Glomerular endothelial cell (primary cell): Measurements from ENCODE around the gene AS3MT. TPM values are rescaled to one million over a fixed set of nuclear protein-coding genes. Genes with fewer than 3 reads are reported as not detected.
"Not testable (repeated sequence)": the region's sequence is repeated elsewhere in the genome, so short reads cannot be mapped to it uniquely, and the experiment has no call there.

Source experiments
- DNase-seq: peaks from one replicate; pipeline ENCODE4 v3.0.0-alpha.2; 2011; ENCODE audit warnings: low read depth, low spot score; ENCODE audit errors: extremely low read depth
- total RNA-seq: library from RNA; depleted of rRNA; stranded (reverse); fragments of >200 nt; gene quantifications from 2 replicates; pipeline ENCODE4 v1.2.3, GENCODE V29; 2015

The AS3MT gene
- total RNA-seq, 1 donor from 2014 or later = 0.82 TPM

DNA sequence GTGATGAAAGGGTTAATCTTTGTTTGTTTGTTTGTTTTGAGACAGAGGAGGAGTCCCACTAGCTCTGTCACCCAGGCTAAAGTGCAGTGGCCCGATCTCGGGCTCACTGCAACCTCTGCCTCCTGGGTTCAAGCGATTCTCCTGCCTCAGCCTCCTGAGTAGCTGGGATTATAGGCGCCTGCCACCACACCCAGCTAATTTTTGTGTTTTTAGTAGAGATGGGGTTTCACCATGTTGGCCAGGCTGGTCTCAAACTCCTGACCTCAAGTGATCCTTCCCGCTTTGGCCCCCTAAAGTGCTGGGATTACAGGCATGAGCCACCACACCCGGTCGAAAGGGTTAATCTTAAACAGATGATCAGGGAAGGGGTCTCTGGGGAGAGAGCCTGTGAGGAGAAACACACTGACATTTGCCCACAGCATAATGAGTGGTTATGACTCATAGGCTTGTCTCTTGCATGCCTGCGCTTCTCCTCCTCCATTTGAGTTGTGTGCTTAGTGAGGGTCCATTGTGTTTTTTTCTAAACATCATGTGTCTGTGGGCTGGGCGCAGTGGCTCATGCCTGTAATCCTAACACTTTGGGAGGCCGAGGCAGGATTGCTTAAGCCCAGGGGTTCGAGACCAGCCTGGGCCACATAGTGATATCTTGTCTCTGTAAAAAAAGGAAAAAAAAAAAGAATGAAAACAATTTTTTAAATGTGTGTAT lies 13.4 kb upstream of the AS3MT start:
- not testable (repeated sequence) for DNase-seq

DNA sequence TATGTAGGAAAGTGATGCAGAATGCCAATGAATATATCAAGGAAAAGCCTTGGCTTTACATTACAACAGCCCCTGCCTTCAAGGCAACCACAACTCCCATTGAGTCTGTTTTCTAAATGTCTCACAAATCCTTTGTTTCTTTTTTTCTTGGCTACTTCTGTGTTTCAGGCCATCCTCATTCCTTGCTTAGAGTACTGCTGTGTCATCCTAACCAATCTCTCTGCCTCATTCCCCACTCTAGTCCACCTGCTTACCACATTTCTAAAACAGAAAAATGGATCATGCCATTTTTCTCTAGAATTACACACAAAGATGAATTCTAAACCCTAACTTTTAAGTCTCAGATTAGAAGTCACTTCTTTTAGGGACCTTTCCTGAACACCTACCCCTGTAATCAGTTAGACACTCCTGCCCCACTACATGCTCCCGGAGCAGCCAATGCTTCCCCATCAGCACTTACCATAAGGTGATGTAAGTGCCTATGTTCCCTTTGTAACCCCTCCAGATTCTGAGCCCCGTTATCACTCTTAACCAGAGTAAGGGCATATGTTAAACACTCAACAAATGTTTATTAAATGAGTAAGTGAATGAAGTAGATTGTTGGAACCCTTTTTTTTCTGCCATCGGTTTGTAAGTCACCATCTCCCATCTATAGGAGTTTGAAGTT lies 12.4 kb upstream of the AS3MT start:
- DNase-seq = no peak

GRCh38 chr10:102859911-102860310 lies 9.4 kb upstream of the AS3MT start:
- no peak for DNase-seq

GRCh38 chr10:102863660-102864059 lies 5.6 kb upstream of the AS3MT start:
- DNase-seq = no peak

DNA sequence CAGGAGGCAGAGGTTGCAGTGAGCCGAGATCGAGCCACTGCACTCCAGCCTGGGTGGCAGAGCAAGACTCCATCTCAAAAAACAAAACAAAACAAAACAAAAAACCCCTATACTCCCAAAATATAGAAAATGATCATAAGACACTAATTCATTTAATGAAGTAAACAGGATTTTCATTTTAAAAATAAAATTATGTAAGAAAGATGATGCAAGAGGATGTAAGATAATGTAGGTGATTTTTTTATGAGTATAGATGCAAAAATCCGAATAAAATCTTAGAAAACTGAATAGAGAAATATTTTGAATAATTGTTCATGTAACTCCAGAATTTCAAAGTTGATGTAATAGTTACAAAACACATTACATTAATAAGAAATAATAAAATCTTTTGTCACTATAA lies 3.6 kb upstream of the AS3MT start:
- no peak for DNase-seq

DNA sequence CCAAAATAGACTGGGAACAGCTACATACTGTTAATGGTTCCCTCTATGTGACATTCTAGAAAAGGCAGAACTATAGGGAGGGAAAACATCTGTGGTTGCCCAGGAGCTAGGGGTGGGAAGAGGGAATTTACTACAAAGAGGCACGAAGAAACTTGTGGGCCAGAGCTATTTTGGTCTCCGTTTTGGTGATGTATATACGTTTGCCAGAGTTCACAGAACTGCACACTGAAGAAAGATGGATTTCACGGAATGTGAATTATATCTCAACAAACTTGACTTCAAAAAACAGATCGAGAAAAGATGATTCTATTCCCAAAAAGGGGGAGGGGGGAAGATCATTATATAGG lies 386 bp upstream of the AS3MT start:
- DNase-seq = no peak

- DNase-seq = no peak
These were observed 951 bp downstream of the AS3MT start for GRCh38 chr10:102870221-102870620.

- no peak for DNase-seq
These were observed 2.9 kb downstream of the AS3MT start for GRCh38 chr10:102872163-102872562.

- no peak for DNase-seq
These were observed 7.5 kb downstream of the AS3MT start for GRCh38 chr10:102876747-102877153.

DNA sequence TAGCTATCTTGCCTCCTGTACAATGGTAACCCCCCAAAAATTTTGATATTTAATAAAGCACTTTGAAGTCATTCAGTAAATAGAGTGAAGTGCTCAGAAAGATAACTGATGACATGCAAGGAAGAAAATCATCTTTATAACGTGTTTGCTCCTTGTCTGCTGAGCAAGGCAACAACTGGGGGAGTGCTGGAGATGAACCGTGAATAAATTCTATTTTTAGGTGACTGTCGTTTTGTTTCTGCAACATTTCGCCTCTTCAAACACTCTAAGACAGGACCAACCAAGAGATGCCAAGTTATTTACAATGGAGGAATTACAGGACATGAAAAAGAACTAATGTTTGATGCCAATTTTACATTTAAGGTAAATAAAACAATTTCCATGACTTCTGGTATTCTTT lies 9.4 kb downstream of the AS3MT start:
- no peak for DNase-seq

GRCh38 chr10:102880256-102880655 lies 11.0 kb downstream of the AS3MT start:
- DNase-seq = no peak

- DNase-seq = no peak
These were observed 18.8 kb downstream of the AS3MT start for GRCh38 chr10:102888048-102888447.

DNA sequence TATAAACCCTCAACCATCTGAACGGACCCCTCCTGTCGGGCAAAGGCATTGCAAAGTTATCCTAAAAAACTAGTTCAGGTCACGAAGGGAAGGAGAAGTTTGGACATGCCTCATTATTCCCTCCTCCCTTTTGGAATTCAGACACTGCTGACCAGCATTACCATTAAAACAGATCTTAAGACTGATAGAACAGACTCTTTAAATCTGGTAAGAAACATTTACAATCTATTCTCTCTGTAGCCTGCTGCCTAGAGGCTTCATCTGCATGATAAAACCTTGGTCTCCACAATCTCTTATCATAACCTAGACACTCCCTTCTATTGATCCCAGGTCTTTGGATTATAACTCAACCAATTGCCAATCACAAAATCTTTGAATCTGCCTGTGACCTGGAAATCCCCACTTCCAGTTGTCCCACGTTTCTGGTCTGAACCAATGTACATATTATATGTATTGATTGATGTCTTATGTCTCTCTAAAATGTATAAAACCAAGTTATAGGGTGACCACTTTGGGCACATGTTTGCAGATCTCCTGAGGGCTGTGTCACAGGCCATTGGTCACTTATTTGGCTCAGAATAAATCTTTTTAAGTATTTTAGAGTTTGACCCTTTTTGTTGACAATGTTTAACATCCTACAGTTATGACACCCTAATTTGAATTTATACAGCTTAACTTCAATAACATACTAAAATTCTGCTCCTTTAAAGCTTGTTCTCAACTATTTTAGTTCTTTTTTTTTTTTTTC lies 25.4 kb downstream of the AS3MT start:
- DNase-seq = no peak

DNA sequence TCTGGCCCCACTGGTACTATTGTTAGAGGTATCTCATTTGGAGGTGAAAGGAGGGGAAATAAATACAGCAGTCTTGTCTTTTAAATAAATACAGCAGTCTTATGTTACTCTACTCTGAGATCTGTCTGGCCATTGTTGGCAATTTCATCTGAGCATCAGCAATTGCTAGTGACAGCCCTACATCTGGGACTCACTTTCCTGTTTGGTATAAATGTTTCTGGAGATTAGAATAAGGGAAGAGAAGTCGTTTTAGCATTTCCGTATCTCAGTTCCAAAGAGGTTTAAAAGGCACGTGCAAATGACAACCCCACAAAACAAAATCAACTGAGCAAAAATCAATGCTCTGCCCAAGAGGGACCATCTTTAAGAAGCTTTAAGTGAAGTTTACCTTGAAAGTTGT lies 30.7 kb downstream of the AS3MT start:
- no peak for DNase-seq

- DNase-seq = no peak
These were observed 35.1 kb downstream of the AS3MT start for GRCh38 chr10:102904346-102904745.

GRCh38 chr10:102906507-102906906 lies 37.2 kb downstream of the AS3MT start:
- no peak for DNase-seq

GRCh38 chr10:102914781-102915180 lies 45.5 kb downstream of the AS3MT start:
- no peak for DNase-seq

DNA sequence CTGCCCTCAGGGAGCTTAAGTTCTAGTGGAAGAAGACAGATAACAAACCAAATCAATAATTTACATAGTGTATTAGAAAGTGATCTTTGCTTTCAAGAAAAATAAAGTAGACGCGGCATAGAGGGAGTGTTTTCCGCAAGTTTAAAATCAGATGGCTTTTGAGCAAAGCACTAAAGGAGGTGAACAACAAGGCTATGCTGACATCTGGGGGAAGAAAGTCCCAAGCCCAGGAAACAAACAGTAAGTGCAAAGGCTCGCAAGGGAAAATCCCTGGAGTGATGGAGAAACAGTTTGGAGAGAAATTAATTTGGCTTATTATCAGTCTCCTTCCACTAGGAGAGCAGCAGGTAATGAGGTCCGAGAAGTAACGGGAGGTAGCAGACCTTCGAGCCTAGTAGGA lies 46.9 kb downstream of the AS3MT start:
- no peak for DNase-seq

DNA sequence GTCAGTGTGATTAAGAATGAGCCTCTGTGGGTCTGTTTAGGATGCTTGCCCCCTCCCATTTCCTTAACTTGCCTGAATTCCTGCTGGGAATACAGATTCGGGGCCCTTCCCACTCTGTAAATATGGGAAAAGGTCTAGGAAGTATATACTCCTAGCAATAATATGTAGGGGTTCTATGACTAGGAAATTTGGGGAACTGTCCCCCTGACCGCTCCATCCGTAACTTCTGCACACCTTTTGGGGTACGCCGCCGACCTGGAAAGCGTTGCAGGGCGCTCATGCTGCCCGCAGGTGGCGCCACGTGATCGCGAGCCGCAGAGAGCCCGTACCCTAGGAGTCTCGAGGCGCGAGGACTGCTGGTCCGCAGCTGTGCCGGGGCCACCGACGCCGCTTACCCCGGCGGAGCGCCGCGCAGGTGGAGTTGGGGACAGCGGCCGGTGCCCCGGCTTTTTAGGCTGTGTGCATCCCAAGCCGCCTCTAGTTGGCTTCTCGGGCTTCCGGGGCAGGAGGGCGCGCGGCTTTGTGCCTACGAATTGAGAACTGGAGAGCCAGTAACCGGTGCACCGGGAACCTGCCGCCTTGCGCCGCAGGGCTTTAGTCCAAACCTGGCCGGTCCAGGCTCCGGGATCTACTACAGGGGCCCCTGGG lies 48.2 kb downstream of the AS3MT start:
- DNase-seq = no peak

DNA sequence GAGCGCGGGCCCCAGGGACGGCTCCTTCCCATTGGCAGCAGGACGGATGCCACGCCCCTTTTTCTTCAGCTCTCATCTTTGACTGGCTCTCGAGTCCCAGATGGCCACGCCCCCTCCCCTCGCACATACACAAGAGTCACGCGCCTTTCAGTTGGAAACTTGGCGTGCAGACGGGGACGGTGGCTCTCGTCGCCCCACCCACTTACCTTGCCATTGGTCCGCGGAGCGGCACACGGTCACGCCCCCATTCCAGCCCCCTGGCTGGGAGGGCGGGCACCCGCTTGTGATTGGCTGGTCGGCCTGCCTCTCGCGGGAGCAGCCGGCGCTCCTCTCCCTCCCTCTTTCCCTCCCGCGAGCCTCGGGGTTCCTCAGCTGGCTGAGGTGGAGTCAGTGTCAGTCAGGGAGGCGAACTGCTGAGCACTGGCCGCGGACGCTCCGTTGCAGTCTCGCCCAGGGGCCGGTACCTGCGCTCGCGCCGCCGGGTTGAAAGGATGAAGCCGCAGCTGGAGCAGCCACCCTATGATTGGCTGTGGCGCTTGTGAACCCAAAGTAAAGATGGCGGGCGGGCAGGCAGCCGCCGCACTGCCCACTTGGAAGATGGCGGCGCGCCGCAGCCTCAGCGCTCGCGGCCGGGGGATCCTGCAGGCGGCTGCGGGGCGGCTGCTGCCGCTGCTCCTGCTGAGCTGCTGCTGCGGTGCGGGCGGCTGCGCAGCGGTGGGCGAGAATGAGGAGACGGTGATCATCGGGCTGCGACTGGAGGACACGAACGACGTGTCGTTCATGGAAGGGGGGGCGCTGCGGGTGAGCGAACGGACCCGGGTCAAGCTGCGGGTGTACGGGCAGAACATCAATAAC lies 48.9 kb downstream of the AS3MT start, which contains the start of gene CNNM2:
Gene CNNM2, plus strand, starts transcription at position 333 of the 855 bp plus-strand sequence. Its CDS starts 187 bp downstream, at position 520.
- peak; percentile 93 for DNase-seq
